Colonic mucosa (tissue), 4 donors: ENCODE data around the gene MSI1. TPM values are rescaled to one million over a fixed set of nuclear protein-coding genes. Genes with fewer than 3 reads are reported as not detected.

Experiments used
- DNase-seq: peaks from one replicate; pipeline ENCODE4 v3.0.0-alpha.2; 2020
- H3K27ac ChIP-seq: fragments of 200-600 bp; one replicate; pipeline ENCODE4 v1.8.0; 2021
- H3K27me3 ChIP-seq: fragments of 200-600 bp; one replicate; pipeline ENCODE4 v1.8.0; 2021
- H3K36me3 ChIP-seq: fragments of 200-600 bp; one replicate; pipeline ENCODE4 v1.8.0; 2021
- H3K4me1 ChIP-seq: fragments of 200-600 bp; one replicate; pipeline ENCODE4 v1.8.0; 2021; ENCODE audit warnings: mild to moderate bottlenecking
- H3K4me3 ChIP-seq: fragments of 200-600 bp; one replicate; pipeline ENCODE4 v1.8.0; 2021
- H3K9ac ChIP-seq, 2 donors: one replicate each; pipeline ENCODE4 v1.7.0; 2013; ENCODE audit warnings: control low read depth in 2 of 2, low read depth in 2 of 2, low read length in 2 of 2
- H3K9me3 ChIP-seq: fragments of 200-600 bp; one replicate; pipeline ENCODE4 v1.8.0; 2021
- CTCF ChIP-seq: fragments of 200-600 bp; IDR thresholded peaks from one replicate; pipeline ENCODE4 v1.8.0; 2022; ENCODE audit warnings: antibody characterized with exemption, mild to moderate bottlenecking
- intact Hi-C: fragments of 100-400 bp; cut with DNase I; formaldehyde crosslinking; loops from one replicate; pipeline ENCODE4 v1.14.1; 2022
- total RNA-seq, 2 donors: library from RNA; stranded (reverse); fragmentation: NEBNext Ultra II Directional in 1 of 2; extraction: Animal tissue kit (Norgen Biotek cat#: 25700) in 1 of 2; gene quantifications; one replicate each; pipeline ENCODE4 v1.2.1, GENCODE V29; 2021
- donor health status: healthy.
- donor health status: DM: no; HTN: no; CAD: no.
- donor health status: DM: no; HTN: no; CAD: no.

MSI1 gene
- total RNA-seq, 2 donors from 2014 or later = 3.8 to 11.7 TPM

- no peak for TF ChIP-seq CTCF
- no peak overlapping the region for H3K27ac ChIP-seq
- intact Hi-C loops = no loop called here
- H3K9ac ChIP-seq = no peak overlapping the region
- H3K27me3 ChIP-seq = no peaks in the 10 kb centered on the region
- no peak for DNase-seq
- no peaks in the 10 kb centered on the region for H3K4me1 ChIP-seq
- no peak overlapping the region for H3K4me3 ChIP-seq
- H3K9me3 ChIP-seq = no peaks in the 10 kb centered on the region
- no peaks in the 10 kb centered on the region for H3K36me3 ChIP-seq
Observed at GRCh38 chr12:120399531-120399930, 30.6 kb upstream of the MSI1 start.

- Histone ChIP-seq H3K27me3 (no peaks in the 10 kb centered on the region), H3K27ac (no peak overlapping the region), H3K4me1 (no peaks in the 10 kb centered on the region), H3K9ac (no peak overlapping the region), H3K9me3 (no peaks in the 10 kb centered on the region), H3K36me3 (no peaks in the 10 kb centered on the region), H3K4me3 (no peak overlapping the region)
- no peak for DNase-seq
- no peak for TF ChIP-seq CTCF
- intact Hi-C loops = no loop called here
Observed at GRCh38 chr12:120397824-120398540, 29.0 kb upstream of the MSI1 start.

GRCh38 chr12:120394483-120395367 lies 25.8 kb upstream of the MSI1 start:
- intact Hi-C loops = no loop called here

DNA sequence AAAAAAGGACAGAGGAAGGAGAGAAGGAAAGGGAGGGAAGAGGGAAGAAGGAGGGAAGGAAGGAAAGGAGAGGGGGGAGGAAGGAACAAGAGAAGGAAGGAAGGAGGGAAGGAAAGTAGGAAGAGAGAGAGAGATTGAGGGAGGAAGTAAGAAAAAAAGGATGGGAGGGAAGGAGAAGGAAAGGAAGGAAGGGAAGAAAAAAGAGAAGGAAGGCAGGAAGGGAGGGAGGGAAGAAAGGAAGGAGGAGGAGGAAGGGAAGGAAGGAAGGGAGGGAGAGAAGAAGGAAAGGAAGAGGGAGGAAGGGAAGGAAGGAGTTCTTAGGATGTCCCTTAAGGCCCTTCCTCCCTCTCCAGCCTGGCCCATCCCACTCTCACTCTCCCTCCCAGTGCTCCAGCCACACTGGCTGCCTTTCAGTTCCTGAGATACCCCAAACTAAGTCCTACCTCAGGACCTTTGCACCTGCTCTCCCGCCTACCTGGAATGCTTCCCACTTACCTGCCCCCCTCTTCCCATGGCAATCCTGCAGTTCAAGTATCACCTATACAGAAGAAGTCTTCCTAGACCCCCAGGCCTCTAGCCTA lies 21.7 kb upstream of the MSI1 start:
- intact Hi-C loops = no loop called here
- TF ChIP-seq CTCF = no peak
- H3K36me3 ChIP-seq = no peaks in the 10 kb centered on the region
- H3K4me3 ChIP-seq = no peak overlapping the region
- no peaks in the 10 kb centered on the region for H3K9me3 ChIP-seq
- H3K27ac ChIP-seq = no peak overlapping the region
- H3K27me3 ChIP-seq = no peaks in the 10 kb centered on the region
- no peak overlapping the region for H3K9ac ChIP-seq
- DNase-seq = no peak
- no peaks in the 10 kb centered on the region for H3K4me1 ChIP-seq

More at GRCh38 chr12:120394483-120395367, 25.8 kb upstream of the MSI1 start:
- Histone ChIP-seq H3K4me3 (no peak overlapping the region), H3K36me3 (no peaks in the 10 kb centered on the region), H3K9me3 (no peaks in the 10 kb centered on the region), H3K27ac (peak overlapping the region; percentile 46), H3K27me3 (no peaks in the 10 kb centered on the region), H3K9ac (peak overlapping the region in 1 of 2 donors; percentile 55), H3K4me1 (no peaks in the 10 kb centered on the region)
- TF ChIP-seq CTCF = no peak
- DNase-seq = peak; percentile 71

GRCh38 chr12:120388691-120389481 lies 19.9 kb upstream of the MSI1 start:
- H3K4me1 ChIP-seq = no peaks in the 10 kb centered on the region
- intact Hi-C loops = no loop called here
- H3K4me3 ChIP-seq = no peak overlapping the region
- TF ChIP-seq CTCF = no peak
- H3K27ac ChIP-seq = no peak overlapping the region
- DNase-seq = no peak
- no peak overlapping the region for H3K9ac ChIP-seq
- H3K9me3 ChIP-seq = no peaks in the 10 kb centered on the region
- no peaks in the 10 kb centered on the region for H3K36me3 ChIP-seq
- no peaks in the 10 kb centered on the region for H3K27me3 ChIP-seq
